RPMI8226 (cell line): ENCODE results near the gene IDH3G.

ENCODE experiments used
- DNase-seq: peaks from one replicate; pipeline ENCODE4 v3.0.0-alpha.2; 2015

IDH3G gene

DNA sequence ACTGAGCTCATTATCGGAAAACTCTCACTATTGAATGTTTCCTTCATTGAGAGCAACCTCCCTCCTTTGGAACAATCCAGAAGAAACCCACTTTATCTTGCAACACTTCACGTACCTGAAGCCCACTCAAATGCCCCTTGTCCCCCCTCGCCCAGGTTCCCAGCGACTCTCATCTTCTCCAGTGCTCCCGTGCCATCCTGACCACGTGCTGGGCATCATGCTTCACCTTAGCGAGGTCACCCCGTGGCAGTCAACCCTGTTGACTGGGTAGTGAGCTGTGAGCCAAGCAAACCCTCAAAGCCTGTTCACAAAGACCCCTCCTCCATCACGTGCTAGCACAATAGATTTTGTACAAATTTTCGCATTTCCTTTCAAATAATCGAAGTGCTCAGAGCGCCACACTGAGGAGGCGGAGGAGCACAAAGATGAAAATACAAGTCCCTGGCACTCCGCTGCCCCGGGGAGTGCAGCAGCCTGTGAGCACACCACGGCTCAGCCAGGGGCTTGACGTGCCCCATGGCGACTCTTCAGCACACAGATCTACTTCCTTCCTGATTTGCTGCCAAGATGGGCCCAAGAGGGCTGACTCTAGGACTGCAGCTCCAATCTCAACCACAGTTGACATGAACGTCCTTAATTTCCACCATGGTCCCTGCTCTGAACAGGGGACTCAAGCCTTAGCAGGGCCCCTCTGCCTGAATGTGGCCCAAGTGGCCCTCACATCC is 20.6 kb upstream of the IDH3G start:
- peak; percentile 32 for DNase-seq

DNA sequence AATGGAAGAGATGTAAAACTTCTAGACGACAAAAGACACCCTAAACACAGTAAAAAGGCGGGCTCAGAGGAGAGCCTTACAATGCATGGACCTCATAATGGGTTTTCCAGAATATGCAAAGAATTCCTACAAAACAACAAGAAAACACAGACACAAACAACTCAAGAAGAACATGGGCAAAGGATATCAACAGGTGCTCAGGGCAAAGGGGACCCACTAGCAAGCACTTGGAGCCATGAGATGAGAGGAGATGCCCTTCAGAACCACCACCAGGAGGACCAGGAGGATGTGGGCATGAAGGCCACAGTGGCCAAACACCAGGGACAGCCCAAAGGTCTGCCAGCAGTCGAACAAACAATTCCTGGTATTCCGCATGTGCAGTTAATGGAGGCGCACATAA is 19.0 kb upstream of the IDH3G start:
- no peak for DNase-seq

DNA sequence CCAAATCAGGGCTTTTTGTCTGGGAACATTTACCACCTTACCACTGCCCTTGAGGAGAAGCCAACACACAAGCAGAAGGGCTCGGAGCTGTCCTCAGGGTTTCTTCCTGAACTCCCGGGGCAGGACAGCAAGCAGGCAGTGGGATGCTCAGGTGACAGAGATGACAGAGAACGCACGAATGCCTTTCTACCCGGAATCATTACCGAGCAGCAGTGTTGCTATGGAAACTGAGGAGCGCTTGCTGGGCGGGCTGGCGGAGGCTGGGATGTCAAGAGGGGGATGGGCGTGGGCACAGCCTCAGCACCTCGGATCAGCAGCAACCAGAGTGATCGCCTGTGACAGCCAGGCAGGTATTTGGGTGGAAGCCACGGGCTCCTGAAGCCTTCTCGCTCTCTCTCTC is 18.0 kb upstream of the IDH3G start:
- no peak for DNase-seq

DNA sequence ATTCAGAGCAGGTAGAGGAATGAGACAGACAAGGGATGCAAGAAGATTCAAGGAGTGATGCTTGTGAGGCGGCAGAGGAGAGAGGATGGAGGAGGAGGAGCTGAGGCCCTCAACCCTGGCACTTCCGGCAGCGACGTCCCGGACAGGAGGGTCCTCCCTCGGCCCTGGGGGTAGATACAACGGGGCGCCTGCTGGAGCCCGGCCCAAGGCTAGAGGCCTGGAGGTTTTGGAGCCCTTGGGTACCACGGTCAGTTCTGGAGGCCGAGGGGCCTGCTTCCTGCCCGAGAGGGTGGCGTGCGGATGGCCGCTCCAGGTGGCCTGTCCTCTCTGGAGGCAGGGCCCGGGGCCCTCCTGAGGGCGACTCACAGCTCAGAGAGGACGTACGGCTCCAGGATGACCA is 13.8 kb upstream of the IDH3G start:
- DNase-seq = no peak

DNA sequence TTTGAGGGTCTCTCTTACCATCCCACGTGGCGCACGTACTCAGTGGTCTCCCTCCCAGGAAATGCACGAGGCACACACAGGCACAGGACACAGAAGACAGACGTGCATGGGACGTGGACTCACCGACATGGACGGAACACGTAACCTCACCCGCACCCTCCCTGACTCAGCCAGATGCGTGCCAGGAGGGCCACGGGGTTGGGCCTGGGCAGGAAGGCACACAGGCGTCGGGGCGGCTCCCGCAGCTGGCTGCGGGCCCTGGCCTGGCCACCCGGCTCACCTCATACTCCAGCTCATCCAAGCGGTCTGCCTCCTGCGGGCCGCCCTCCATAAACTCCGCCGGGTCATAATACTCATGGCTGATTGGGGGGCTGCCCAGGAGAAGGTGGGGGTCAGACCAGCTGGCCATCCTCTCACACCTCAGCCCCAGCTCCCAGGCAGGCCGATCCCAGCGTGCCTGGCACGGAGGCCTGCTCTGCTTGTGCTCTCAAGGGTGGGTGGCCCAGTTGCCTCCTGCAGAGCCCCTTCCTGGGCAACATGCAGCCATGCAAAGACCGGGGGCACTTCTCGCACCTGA is 12.9 kb upstream of the IDH3G start:
- no peak for DNase-seq

DNA sequence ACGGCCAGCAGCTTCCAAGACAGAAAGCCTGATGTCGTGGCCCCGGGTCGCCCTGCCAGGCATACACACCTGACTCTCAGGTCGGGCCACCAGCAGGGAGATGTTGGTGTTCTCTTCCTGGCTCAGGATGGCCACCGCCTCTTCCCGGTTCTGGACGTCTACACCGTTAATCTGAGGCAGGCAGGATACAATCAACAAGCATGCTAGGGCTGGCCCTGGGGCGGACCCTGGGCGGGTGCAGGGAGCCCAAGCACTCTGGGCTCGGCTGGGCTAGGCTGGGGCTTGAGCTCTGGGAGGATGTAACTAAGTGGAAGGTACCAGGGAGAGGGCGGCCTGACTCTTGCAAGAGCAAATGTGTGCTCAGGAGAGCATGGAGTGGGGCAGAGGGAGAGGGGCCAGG is 11.3 kb upstream of the IDH3G start:
- DNase-seq = no peak

DNA sequence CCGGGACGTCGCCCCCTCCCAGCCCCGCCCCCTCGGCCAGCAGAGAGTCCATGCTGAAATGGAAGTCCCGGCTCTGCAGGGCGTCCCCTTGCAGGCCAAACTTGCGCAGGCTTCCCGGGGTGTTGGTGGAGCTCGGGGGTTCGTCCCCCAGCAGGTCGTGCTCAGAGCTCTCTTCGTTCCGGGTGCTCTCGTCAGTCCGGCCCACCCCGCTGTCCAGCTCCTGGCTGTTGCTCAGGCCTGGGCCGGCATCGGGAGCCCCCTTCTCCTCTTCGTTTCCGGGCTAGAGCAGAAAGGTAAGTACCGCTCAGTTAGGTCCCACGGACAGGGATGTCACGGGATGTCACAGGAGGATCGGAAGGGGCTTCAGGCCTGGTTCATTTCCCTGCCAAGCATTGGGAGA is 10.4 kb upstream of the IDH3G start:
- DNase-seq = no peak

DNA sequence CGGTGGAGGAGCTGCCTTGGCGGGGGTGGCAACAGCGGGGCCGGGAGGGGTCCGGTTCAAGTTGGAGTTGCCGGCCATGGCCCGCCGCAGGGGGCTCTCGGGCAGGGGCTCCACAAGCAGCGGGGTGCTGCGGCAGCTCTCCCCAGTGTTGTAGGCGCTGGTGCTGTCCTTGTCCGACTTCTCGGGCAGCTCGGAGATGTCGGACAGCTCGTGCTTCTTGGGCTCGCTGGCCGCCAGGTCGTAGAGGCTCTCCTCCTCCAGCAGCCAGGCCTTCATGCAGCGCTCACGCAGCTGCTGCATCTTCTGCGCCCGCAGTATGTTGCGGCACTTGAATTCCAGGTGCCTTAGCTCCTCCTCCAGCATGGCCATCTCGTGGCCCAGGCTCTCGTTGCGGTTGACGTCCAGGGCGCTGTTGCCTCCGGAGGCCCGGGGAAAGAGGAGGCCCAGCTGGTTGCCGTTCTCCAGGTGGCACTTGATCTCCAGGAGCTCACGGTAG is 10.0 kb upstream of the IDH3G start:
- DNase-seq = no peak

DNA sequence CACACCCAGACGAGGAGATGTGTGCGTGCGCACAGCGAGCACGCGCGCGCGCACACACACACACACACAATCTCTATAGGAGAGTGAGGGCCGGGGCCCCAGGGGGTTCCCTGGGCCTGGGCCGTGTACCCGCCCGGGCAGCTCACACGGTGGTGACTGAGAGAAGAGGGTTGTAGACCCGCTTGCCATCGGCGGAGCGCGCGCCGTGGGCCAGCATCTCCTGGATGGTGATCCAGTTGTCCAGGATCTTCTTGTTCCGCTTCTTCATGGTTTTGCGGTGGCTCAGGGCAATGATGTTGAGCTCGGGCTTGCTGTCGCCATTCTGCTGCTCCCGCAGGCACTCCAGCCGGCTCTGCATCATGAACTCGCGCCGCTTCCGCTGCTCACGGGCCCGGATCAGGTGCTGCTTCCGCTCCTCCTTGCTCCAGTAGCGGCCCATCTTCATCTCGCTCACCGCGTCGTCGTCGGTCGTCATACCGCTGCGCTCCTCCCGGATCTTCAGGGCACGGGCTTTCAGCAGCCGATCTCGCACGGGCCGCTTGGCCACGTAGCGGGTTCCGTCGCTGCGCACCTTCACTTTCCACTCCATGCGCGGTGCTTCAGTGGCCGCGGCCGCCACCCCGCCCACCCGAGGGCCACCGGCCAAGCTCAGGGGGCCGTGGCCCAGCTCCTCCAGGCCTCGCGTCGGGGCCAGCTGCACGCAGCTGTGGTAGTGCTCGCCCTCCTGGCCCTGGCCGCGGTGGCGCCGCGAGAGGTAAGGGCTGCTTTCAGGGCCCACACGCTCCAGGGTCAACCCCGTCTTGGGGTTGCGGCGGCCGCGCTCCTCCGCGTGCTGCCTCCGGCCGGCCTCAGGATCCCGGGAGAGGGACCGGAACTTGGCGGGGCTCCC is 9.3 kb upstream of the IDH3G start:
- no peak for DNase-seq

DNA sequence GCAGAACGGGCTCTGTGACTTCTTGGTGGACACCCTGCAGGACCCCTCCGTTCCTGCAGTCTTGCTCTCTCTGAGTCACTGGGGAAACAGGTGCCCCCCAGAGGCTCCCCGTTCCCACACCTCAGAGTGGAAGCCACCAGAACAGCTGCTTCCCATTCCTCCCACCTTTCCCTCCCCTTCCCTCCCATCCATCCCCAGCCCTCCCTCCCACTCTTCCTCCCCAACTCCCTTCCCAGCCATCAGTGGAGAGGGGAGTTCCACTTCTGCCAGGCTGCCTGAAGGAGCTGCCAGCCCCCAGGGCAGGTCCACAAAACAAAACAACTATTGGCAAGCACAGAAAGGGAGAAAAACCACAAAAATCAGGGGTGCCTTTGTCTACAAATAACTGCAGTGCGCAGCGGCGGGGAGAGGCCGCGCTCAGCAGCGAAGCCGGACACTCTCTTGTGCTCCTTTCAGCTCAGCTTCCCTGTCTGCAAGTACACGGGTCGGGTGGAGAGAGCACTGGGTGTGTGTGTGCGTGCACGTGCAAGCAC is 8.4 kb upstream of the IDH3G start:
- no peak for DNase-seq

DNA sequence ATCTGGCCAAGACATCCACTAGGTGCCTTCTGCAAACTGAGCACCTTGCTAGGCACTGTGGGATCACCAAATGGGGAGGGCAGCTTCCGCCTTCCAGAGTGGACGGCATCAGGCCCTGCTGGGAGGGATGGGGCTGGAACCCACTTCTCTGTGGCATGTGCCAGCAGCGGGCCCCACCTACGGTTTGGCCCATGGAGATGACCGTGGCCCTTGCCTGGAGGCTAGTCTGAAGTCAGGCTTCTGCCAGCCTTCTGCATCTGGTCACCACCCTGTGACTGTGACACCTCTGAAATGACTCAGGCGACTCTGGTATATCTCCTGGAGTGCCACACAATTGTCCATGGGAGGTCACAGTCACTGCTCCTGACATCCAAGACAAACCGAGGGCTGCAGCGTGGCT is 7.5 kb upstream of the IDH3G start:
- no peak for DNase-seq

DNA sequence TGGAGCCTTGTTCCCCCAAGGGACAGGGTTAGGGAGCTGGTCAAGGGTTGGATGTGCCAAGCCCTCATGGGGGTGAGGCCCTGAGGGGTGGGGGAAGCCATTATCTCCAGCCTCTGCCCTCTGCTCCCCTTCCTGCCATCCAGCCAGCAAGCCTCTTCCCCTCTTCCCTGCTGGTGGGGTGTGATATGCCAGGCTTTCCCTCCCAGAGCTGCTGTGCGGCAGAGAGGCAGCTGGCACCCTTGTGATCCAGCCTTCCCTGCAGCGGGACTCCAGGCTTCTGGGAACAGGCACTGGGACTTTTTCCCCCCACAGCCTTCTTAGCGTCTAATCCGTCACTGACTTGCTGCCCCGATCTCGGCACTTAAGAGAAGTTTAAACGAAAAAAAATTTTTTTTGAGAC is 6.6 kb upstream of the IDH3G start:
- no peak for DNase-seq

DNA sequence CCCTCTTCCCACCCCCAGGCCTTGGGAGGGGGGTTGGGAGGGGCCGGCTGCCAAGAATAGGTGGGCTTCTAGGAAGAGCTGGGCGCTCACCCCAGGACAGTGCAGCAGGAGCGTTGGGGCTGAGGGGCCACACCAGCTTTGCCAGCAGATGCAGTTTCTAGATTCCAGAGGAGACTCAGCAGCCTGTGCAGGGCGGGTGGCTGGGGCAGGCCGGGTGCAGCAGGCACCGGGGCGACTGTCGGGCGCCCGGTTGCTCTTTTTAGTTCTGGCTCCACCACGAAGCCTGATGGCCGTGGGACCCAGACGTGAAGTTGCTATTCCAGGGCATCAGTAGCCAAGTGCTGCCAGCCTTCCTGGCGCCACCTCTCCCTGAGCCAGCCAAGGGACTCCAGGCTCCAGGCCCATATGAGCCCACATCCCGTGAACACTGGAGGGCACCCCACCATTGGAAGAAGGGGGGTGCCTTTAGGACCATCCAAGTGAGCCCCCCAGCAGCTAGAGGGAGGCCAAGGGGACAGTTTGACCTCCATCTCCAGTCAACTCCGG is 6.1 kb upstream of the IDH3G start:
- DNase-seq = no peak

DNA sequence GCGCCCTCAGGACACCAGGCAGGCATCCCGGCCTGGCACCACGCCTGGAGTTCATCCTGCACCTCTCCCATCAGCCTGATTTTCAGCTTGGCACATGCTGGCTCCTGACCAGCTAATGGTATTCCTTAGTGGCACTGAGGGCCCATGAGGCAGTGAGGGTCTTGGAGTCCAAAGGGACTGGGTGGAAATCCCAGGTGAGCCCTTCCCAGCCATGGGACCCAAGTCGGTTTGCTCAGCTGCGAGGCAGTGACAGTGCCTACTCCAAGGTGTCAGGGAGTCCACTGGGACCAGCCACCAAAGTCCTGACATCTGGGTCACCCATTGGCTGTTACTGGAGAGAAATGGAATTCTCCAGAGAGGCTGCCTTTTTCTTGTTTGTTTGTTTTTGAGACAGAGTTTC is 5.2 kb upstream of the IDH3G start:
- DNase-seq = no peak

DNA sequence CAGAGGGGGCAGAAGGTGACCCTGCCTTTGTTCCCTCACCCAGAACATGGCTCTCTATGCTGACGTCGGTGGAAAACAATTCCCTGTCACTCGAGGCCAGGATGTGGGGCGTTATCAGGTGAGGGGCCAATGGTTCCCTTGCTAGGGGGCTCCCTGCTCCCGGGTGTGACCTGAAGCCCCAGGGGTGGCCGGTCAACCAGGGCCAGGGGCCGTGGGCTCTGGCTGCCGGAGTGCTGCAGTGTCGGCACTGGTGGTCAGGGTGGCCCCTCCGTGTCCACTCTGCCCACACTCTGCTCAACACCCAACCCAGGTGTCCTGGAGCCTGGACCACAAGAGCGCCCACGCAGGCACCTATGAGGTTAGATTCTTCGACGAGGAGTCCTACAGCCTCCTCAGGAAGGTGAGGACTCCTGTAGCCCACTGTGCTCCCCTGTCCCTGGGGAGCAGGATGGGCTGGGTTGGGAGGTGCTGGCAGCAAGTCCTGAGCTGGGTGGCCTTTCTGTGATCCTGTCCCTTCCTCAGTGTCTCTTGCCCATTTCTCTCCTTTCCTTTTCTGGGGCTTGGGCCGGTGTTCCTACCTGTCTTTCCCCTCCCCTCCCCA is 3.3 kb upstream of the IDH3G start:
- DNase-seq = no peak

DNA sequence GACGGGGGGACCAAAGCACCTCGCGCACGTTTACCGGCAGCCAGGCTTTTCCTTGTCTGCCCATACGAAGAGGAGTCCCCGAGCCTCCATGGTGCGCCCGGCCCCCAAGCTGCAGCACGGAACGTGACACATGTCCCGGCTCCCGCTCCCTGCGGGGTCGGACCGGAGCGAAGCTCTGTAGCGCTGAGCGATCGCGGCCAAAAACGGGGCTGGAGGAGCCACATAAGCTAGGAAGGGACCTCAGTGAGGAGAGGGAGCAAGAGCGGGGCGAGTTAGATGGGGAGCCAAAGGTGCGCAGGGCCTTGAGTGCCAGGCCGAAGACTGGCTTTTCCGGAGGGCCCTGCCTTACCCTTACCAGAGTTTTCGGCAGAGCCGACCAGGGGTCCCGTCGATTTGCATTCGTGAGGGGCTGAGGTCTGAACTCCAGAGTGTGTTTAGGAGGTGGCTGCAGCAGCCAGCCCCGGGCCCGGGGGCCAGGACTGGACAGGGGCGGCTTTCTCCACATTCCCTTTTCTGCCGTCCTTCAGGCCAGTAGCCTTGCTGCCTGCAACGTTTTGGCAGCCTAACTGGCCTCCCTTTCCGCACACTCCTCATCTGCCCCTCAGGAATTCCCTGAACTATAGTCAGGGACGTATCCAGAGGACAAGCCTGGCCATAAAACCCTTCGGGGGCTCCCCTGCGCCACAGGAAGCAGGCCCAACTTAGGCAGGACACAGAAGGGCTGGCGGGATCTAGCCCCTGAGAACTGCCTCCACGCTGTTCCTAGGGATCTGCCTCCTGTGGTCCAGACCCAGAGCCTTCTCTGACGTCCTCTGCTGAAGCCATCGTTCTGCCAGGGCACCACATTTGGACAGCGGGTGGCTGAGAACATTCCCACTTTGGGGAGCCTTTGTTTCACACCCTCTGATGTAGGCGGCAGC is 982 bp upstream of the IDH3G start:
- peak; percentile 27 for DNase-seq

DNA sequence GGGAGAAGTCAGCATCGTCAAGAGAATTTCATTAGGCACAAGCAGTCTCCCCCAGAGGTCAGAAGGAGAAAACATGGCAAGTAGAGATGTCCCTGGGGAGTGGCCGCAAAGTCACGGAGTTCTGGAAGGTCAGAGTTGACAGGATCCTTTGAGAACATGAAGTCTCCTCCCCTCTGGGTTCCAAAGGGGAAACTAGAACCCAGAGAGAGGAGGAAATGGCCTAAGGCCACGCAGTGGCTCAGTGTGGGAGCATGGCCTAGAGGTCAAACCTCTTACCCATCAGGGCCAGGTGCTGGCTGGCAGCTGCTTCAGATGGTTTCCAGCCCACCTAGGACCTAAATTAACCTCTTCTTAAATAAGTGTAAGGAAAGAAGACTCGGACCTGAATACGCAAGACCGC is 884 bp downstream of the IDH3G start:
- DNase-seq = peak; percentile 31

DNA sequence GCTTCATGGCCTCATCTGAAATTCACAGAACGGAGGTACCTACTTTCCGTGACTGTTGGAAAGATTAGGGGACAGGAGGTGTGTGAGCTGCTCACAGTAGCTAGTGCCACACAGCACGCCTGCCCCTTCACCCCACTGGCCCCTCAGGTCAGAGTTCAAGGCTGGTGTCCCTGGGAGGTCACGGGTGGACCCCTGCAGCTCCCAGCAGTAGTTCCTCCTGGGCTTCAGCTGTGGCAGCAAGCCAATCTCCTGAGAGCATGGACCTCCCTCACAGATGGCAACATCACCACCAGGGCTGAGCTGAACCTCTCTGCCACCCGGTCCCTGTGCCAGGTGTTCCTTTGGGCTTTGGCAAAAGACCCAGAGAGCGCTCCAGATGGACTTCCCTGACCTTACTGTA is 1.8 kb downstream of the IDH3G start:
- no peak for DNase-seq

DNA sequence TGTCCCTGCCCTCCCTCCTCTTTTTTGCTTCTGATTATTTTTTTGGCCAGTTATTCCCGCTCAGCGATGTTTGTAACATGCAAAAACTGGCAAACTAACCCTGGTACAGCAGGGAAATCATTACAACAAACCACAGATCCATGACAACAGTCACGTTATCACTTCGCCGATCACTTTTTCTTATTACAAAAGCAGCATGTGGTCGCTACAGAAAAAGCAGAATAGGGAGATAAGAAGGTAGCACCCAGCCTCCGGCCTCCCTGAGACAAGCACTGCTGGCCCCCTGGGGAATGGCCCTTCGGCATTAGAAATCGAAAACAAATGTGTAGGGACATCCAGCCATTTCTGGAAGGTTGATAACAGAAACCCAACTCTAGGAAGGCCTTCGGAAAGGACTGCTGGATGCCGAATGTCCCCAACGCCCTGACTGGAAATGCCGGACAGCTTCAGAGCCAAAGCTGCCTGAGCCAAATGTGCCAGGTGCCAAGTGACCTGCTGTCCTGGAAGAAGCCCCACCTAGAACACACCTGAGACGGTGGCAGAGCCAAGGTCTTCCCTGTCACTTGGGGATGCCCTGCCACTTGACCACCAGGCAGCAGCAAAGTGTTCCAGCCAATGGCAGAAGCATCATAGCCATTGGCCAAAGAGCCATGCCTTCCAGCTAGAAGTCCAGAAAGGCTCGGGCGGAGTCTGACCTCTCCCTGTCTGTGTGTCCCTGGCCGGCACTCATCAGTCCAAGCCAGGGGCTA is 2.9 kb downstream of the IDH3G start:
- no peak for DNase-seq

DNA sequence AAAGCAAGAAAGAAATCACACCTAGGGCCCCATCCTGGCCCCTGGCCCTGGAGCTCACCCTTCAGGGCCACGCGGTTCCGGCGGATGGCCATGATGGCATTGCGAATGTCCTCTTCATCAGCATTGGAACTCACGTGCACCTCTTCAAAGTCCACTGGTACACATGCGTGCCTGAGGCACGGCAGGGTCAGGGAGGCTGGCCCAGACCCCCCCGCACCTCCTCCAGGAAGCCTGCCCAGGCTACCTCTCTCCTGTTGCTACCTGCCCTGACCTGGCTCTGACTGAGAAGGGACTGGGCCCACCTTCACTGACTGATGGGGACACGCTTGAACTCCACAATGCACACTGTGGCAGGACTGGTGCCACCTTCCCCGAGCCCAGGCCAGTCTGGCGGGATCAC is 4.5 kb downstream of the IDH3G start:
- no peak for DNase-seq

DNA sequence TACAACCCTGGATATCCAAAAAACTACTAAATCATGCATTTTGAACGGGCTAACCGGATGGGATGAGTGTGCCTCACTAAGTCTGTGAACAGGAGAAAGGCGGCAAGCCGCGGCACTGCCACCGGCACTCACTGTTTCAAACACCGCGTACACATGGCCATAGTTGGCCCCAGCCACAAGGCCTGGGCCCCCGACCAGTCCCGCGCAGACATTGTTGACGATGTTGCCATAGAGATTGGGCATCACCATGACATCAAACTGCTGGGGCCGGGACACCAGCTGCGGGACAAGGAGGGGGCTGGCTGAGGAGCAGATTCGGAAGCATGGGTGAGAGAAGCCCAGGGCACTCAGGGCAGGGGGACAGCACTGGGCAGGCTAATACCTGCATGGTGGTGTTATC is 7.5 kb downstream of the IDH3G start:
- DNase-seq = no peak
